Cerebellar cortex (tissue), 1 donor: Measurements from ENCODE around the gene MAGI3.
"Not testable (repeated sequence)": the region's sequence is repeated elsewhere in the genome, so short reads cannot be mapped to it uniquely, and the experiment has no call there.

Experiments used
- DNase-seq: peaks from one replicate; pipeline ENCODE4 v3.0.0-alpha.2; 2015; ENCODE audit warnings: low spot score

Gene MAGI3

DNA sequence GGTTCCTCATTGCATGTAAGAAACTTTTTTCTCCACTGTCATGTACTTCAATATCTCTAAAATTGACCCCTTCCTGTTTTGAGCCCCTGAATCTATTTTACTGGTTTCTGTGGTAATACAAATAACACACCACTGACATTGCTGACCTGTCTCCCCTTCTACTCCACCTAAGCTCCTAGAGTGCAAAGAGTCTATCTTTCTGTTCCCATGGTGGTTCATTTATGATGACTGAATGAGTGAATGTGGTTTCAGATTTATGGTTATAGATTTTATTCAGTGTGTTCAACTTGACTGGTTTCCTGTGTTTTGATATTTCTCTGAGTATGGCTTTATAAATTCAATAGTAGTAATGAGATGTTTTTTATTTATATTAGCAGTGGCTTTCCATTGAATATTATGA, 127.7 kb downstream of the MAGI3 start:
- no peak for DNase-seq

DNA sequence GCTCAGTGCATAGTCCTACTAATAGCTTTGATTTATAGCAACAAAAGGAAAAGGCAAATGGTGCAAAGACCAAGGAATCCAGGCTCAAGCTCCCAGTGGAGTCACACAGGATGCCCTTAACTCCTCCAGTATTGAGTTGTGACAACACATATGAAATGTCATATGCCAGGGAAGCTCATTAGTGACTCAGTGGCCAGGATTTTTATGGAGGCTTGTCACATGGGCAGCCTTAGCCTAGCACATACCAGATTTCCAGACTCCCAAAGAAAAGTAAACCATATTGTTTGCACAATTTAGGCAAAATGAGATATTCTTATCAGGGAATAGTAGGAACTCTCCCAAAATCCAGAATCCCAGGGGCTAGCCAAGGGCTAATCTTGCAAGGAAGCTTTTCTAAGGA, 129.2 kb downstream of the MAGI3 start:
- DNase-seq = no peak

DNA sequence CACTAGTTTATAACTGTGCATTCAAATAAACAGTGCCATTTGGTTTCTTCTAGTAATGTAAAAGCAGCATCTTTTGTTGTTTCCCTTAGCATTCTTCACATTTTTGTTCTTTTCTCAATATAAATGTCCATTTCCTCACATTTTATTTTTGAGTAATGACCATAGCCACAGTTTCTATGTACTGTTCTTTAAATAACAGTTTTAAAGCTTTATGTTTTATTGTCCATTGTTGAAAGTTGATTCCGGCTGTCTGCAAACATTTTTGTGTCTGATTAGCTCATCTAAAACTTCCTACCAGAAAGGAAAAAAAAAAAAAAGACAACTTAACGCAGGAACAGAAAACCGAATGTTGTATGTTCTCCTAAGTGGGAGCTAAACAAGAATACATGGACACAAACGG, 139.7 kb downstream of the MAGI3 start:
- no peak for DNase-seq

DNA sequence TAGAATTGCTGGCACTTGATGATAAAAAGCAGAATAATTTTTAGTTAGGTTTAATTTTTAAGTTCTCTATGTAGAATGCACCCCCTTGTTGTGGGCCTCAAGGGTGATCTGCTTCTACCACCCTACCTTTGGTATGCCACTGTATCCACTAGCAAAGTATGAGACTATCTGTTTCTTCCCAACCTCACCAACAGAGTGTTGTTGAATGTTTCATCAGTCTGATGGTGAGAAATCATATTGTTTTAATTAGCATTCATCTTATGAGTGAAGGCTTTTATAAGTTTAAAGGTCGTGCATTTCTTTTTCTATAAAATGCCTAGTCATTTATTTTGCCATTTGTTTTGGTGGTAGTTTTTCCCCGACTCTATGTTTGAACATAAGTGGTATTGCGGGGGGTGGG, 141.0 kb downstream of the MAGI3 start:
- no peak for DNase-seq

DNA sequence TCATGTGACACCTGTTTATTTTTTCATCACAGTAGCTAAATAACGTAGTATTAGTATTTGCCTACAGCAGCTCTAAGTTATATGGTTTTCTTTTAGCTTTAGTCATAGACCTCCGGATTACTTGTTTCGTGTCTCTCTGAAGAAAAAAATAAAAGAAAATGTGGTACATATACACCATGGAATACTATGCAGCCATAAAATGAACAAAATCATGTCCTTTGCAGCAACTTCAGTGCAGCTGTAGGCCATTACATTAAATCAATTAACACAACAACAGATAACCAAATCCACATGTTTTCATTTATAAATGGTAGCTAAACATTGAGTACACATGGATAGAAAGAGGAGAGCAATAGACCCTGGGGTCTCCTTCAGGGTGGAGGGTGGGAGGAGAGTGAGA, 142.7 kb downstream of the MAGI3 start:
- DNase-seq = no peak

DNA sequence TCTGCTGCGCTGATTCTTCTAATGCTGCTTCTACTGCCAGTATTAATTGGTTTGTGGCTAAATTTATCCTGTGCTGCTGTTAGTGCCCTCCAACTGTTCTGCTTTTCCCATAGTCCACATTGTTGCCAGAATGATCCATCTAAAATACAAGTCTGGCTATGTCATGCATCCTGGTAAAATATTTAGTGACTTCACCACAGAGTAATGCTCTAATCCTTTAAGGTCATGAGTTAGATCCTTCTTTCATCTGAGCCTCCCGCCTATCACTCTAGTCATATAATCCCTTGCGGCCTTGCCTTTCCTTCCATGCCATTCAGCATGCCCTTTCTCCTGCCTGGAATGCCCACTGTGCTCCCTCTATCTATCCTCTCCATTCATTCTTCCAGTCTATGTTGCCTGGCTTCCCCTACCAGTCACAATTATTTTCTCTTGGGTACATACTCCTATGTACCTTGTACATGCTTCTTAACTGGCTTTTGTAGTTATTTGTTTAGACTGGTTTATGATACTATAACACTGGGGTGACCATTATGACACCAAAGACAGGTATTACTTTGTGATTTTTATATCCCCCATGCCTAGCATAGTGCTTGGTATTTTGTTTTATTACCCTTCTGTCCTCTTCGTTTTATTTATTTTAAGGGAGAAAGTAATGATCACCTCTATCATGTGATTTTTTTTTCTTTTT, 144.0 kb downstream of the MAGI3 start:
- DNase-seq = no peak

DNA sequence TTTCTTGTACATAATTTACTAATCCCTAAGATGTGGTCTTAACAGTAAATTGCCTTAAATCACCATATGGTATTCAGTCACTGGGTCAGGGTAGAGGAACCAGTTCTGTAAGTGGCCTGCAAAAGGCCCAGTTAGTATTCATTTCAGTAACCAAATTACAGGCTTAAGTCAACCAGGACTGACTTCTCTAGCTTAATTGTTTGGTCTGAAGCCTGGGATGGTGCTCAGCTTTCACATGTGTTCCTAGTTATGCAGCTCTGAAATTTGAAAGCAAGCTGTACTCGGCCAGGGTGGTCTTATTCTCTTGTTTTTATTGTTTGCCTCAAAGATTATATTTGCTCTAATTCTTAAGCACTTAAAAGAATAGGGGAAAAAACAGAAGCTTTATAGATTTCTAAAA, 144.6 kb downstream of the MAGI3 start:
- no peak for DNase-seq

DNA sequence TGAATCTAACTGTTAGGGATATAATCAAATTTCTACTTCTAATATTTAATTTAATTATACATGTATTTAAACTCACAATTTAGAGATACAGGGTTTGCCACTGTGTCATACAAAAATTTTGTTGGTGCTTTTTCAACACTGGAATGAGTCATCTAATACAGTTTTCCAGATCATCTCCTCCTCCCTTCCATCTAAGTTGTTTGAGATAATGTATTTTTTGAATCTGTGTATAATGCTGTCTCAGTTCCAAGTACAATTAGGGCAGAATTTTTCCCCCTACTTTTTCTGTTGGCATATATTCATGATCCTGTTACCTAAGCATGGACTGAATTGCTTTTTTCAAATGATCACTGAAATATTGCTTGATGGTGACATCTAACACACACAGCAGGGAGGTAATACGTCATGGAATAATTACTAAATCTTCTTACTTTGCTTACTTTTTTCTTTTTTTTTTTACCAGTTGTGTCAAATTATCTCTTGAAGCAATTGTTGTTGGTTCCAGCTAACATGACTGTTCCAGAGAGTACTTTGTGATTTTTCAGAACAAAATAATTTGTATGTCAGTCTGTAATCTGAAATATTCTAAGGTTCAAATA, 146.0 kb downstream of the MAGI3 start:
- DNase-seq = no peak

DNA sequence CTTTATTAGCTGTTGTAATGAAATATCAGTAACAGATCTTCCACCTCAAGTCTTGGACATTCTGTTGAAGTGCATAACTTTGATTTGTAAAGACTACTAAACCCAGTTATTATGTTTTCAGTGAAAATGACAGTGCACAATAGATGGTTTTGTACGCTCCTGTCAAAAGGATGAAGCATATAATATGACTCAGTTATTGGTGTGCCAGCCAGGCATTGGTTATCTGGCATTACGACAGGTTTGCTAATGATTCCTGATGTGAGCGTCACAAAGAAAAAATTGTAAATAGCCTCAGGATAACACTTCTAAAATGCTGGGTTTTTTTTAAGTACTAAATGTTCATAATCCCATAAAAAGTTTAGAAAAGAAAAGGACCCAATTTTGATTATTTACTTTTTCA, 147.9 kb downstream of the MAGI3 start:
- DNase-seq = no peak

DNA sequence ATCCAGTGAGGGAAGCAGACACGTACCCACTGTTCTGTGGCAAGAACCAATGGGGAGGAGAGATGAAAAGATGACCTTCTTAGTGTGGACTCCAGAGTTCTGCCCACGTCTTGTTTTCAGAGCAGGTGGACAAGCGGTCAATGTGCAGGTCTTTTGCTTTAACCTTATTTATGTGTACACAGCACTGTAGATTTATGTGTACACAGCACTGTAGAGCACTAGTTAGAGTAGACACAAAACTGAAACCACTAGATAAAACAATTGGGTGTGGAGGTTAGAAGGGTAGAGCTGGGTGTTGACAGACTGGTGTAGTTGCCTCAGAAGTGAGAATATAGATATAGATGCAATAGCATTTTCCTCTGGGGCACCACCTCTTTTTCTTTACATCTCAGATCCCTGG, 150.0 kb downstream of the MAGI3 start:
- no peak for DNase-seq

DNA sequence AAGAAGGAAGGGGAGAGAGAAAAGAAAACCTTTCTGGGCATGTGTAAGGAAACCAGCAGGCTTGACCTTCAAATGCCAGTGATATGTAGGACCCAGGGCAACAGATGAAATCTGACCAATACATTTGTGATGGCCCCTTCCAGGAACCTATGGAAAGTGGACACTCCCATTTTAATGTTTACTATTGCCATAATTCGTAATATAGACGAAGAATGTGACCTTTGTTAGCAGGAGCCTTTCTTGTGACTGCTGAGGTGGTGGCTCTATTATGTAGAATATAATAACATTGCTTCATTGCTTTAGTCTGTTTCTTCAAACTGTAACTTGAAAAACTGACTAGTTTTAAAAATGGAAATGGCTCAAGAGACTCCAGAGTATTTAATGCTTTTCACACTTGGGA, 150.8 kb downstream of the MAGI3 start:
- no peak for DNase-seq

DNA sequence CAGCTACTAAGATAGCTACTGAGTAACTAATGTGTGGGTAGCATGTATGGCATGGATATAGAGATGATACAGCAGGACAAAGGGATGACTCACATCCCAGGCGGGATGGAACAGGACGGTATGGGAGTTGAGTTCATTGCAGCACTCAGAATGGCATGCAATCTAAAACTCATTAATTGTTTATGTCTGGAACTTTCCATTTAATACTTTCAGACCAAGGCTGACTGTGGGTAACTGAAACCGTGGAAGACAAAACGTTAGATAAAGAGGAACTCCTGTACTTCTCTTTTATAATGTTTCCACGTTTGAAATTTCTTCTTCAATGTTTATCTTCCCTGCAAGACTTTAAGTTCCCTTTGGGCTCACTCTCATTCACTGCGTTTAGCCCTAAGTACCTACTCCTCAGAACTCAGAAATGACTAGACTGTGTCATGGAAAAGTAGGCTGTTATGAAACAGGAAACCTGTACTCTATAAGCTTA, 151.9 kb downstream of the MAGI3 start:
- DNase-seq = no peak

DNA sequence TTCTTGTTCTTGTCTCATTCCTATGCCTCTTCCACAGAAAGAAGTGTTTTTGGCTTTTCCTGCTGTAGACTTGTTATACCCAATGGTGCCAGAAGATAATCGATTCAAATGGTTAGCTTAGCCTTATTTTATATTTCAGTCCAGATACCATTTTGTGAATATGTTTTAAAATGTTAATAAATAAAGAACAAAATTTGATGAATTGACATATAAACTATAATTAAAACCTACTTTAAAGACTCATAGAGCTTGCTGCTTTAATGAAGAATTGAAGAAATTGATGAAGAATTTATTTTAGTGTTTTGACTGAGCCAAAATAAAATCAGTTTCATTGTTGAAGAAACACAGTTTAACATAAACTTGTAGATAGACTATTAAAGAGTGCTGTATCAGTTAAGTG, 152.8 kb downstream of the MAGI3 start:
- no peak for DNase-seq

DNA sequence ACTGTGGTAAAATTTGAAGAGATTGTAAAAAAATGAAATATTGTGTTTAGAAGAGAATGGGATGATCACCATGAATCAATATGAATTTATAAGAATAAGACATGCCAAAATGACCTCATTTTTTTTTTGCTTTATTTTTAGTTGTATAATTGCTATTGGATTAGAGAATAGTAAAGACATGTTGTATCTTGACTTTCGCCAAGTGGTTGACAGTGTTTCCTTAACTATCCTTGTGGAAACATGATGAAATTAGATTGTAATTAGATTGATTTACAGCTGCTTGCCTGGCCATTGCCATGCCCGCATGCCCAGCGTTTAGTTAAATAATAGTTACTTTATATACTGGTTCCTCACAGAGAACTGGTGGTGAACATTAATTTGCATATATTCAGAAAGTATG, 154.9 kb downstream of the MAGI3 start:
- no peak for DNase-seq

DNA sequence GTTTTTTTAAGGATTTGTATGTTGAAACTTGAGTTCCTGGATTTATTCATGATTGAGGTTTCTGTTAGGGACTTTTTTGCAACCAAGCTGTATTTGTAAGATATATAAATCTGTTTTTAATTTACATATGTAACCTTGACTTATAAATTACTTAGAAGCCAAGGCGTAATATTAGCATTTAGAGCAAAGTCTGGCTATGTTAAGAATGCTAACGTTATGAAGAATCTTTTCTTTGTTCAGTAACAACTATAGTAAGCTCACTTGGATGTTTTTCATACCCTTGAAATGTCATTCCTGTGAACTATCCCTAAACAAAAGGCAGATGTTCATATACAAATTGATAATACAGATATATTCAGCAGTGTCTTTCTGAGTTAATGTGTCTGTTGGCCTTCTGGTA, 155.3 kb downstream of the MAGI3 start:
- DNase-seq = no peak

DNA sequence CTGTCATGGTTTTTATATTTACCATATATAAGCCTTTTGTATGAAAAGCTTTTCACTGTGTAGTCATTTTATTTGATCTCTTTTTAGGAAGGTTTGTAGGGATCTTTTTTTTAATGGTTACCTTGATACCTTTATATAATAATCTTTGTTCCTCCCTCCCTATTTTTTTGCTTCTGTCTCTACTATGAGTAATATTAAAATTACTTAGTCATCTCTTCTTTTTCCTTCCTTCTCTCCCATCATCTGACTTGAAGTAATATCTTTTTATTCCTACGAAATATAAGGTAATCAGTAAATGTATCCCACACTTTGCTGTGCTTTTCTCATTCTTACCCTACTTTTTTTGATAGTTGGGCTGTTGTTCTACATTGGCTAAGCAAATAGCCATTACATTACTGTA, 161.4 kb downstream of the MAGI3 start:
- no peak for DNase-seq

DNA sequence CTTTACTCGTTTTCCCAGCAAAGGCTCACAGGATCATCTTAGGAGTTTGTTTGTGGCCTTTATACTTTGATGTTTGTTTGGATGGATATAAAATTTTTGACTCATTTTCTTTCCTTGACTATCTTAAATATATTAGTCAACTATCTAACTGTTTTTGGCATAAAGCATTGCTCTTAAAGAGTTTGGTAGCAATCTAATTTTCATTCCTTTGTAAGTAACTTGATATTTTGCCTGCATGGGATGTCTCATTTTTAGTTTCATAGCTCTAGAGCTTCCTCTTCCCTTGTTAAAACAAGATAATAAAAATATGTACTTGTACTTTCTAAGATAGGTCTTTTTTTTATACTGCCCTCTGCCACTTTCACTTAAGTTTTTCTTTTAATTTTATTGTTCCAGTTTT, 161.9 kb downstream of the MAGI3 start:
- no peak for DNase-seq

DNA sequence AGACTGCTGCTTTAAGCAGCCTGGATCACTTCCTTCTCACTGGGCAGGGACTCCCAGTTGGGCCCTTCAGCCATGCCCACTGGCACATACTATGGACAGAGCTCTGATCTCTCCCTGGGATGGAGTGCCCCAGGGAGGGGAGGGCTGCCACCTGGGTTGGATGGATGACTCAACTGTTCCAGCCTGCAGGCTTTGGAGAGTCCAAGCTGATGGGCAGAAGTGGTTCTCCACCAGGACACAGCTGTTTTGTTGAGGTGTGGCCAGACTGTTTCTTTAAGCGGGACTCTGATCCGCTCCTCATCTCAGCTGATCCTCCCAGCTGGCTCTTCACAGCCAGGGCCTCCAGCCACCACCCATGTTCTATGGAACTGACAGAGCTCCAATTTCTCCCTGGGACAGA, 166.9 kb downstream of the MAGI3 start:
- DNase-seq = no peak

DNA sequence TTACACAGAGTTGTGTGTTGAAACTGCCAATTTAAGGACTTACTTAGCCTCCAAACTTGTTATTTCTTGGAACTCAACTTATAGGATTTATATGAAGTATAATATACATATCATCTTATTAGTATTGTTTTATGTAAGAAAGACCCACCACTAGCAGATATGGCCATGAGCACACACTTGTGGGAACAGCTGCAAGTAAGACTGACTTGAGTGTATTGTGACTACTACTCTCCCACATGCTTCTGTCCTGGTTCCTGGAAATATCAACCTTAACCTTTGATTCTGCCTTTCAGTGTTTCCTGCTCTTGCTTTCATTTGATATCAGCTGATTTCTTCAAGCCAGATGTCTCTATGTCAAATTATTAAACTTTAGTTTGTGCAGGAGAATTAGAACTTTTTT, 175.3 kb downstream of the MAGI3 start:
- no peak for DNase-seq

DNA sequence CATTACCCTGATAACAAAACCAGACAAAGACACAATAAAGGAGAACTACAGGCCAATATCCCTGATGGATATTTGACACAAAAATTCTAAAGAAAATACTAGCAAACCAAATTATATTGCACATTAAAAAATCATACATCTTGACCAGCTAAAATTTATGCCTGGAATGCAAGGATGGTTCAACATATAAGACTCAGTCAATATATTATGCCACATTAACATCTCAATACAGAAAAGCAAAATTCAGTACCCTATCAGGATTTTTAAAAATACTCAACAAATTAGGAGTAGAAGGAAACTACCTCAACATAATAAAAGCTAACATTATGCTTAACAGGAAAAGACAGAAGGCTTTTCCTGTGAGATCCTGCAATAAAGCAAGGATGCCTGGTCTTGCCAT, 177.1 kb downstream of the MAGI3 start:
- DNase-seq = no peak

DNA sequence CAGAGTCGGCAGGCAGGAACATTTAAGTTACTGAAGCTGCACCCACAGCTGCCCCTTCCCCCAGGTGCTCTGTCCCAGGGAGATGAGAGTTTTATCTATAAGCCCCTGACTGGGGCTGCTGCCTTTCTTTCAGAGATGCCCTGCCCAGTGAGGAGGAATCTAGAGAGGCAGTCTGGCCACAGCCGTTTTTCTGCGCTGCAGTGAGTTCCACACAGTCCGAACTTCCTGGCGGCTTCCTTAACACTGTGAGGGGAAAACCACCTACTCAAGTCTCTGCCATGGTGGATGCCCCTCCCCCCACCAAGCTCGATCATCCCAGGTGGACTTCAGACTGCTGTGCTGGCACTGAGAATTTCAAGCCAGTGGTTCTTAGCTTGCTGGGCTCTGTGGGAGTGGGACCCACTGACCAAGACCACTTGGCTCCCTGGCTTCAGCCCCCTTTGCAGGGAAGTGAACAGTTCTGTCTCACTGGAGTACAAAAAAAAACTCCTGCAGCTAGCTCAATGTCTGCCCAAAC, 185.5 kb downstream of the MAGI3 start:
- not testable (repeated sequence) for DNase-seq

DNA sequence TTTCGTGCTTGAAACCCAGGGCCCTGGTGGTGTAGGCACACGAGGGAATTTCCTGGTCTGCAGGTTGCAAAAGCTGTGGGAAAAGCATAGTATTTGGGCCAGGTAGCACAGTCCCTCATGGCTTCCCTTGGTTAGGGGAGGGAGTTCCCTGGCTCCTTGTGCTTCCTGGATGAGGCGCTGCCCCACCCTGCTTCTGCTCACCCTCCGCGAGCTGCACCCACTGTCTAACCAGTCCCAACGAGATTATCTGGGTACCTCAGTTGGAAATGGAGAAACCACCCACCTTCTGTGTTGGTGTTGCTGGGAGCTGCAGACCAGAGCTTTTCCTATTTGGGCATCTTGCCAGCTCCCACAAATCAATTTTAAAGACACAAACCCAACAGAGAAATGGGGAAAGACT, 186.0 kb downstream of the MAGI3 start:
- DNase-seq = no peak

DNA sequence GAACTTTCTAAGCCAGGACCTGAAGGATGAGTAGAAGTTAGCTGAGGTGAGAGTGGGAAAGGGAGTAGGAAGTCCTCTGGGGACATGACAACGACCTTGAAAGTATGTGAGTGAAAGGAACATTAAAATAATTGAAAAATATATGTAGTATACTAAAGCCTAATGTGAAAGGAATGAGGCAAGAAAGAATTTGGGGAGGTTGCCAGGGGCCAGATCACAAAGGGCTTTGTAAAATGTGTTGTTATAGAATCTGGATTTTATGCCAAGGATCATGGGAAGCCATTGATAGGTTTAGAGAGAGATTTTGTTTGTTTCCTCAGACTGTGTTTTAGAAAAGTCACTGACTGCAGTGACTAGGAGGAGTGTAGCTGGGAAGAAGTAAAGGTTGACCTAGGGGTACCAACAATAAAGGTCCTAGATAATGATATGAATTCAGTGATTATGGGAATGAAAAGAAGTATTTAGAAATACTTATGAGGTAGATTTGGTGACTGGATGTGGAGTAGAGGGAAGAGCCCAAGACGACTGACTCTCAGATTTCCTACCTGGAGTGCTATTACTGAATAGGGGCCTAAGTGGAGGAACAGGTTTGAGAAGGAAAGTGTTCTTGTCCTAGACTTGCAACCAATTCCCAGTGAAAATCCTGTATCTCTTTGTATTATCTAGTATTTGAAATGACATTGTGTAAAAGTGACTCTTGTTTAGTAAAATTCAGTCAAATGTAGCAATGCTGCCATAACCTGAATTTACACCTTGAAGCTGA, 189.1 kb downstream of the MAGI3 start:
- DNase-seq = no peak
